Activated T-cell treated with anti-CD3 and anti-CD28 coated beads for 1 hour (primary cell): ENCODE data around the gene ARHGAP1.

ENCODE experiments used
- DNase-seq: peaks from one replicate; pipeline ENCODE4 v3.0.0-alpha.2; 2020; ENCODE audit warnings: low read depth

The ARHGAP1 gene

DNA sequence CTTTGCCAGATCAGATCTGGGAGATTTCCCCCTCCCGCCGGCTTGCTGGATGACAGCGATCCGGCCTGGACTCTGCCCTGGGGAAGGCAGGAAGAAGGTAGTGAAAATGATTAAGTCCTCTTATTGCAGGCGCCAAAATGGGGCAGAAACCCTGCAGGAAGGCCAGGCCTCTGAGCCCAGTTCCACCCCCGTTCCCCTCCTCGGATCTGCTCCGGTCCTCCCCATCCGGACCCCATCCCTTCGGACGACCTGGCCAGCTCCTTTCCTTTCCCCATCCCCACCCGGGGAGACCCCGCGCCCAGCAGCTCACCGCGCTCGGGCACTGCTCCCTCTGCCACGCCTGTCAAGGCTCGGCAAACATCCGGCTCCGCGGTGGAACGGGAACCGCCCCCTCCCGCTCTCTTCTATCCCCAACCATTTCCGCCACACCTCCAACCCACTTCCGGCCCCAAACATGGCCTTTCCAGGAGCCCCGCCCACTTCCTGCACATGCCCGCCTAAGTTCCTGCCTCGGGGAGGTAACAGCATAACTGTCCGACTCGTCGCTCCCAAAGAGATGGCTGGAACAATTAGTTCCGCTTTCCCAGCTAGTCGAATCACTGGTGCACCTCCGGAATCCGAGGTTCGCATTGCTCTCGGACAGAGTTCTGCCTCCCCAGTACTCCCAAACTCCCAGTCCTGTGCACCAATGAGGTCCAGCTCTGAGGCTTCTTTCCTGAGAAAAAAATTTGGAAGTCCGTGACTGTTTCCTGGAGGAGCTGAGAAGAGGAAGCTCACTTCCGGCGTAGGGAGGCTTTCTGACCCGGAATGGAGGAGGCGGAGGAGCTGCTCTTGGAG, at the start of gene ARHGAP1, which contains the start of gene ZNF408:
Gene ARHGAP1, minus strand, starts transcription at position 379 of the 837 bp plus-strand sequence. CDS start 4,512 bp downstream, outside the sequence.
Gene ZNF408, plus strand, starts transcription at position 791 of the 837 bp plus-strand sequence. Its CDS starts 17 bp downstream, at position 808.
- DNase-seq = peak; percentile 99

DNA sequence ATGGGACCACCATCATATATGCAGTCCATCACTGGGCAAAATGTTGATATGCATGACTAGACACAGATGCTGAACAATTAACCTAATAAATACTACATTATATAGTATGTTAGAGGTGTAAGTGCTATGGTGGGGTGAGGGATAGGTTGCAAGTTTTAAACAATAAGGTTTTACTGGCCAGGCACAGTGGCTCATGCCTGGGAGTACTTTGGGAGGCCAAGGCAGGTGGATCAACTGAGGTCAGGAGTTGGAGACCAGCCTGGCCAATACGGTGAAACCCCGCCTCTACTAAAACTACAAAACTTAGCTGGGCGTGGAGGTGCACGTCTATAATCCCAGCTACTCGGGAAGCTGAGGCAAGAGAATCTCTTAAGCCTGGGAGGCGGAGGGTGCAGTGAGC, 46.7 kb upstream of the ARHGAP1 start:
- no peak for DNase-seq

DNA sequence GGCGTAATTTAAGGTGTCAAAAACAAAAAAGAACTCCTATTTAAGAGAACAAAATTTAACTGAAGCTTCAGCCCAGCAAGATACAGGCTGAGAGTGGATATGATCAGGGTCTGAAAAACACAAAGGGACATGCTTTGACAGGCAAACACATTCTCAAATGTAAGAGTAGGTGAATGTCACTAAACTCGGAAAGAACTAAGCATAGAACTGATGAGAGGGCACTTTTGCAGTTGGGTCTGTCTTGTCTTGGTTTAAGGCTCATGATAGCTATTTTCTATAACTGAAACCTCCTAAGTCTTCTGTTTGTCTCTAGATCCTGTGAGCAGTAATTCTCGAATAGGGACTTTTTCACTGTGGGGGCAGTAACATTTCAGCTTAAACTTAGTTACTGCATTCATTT, 45.6 kb upstream of the ARHGAP1 start:
- no peak for DNase-seq

DNA sequence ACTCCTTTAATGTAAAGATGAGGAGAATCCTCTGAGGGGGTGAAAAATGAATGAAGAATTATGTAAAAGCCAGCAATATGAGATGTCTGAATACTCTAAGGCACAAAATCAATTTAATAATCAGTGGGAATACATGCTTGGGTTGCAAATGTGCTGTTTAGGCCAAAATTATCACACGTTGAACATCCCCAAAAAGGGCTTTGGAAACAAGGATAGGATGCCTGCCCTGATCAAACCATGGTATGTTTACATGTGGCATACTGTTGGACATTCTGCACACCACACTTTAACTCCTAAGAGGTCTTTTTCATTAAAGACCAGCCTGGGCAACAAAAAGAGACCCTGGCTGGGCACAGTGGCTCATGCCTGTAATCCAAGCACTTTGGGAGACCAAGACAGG, 44.9 kb upstream of the ARHGAP1 start:
- DNase-seq = no peak

DNA sequence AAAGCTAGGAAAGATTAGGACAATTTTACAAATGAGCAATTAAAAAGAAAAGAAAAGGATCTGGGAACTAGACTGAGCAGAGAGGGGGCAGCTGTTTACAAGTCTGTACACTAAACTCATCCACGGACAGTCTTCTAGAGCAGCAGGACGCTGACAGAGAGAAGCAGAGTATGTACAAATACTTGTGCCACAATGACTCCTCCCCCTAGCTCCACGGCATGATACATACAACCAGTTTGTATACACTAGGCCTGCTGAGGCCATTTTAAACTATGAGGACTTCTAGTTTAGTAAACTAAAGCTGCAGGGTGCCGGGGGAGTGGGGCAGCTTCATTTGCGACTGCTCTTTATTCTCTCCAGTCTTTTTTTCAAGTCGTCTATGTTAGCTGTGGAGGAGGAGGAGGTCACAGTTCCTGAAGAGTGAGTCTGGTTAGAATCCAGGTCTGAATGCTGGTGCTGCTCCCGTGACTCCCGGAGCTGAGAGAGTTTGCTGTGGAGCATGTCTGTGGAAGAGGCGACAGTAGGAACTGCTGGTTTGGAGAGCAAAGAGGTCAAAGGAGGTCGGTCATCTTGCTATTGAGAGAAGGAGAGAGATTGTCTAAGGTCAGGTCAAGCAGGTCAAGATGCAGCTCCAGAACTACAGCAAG, 43.4 kb upstream of the ARHGAP1 start:
- no peak for DNase-seq

DNA sequence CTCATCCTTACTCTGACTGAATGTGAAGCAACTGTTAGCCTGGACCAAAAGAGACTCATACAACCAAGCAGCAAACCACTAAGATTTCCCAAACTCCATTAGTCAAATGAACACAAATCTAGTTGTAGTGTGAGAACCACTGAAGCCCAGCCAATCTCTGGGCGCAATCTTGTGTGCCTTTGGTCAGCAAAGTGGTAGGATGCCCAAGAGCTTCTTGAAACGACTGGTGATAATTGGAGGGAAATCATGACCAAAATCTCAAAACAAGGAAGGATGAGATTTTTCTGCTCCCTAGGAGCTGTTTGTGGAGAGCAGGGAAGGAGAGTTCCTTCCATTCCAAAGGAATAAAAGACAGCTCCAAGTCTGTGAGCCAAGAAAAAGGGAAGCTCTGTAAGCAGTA, 42.6 kb upstream of the ARHGAP1 start:
- DNase-seq = no peak

GRCh38 chr11:46741600-46742484, 41.4 kb upstream of the ARHGAP1 start:
- no peak for DNase-seq

DNA sequence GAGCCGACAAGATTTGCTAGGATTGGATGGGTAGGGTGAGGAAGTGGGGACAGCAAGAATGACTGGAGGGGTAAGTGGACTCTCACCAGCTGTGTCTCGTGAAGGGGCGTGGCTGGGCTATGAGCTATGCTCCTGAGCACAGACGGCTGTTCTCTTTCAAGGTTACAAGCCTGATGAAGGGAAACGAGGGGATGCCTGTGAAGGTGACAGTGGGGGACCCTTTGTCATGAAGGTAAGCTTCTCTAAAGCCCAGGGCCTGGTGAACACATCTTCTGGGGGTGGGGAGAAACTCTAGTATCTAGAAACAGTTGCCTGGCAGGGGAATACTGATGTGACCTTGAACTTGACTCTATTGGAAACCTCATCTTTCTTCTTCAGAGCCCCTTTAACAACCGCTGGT, 38.5 kb upstream of the ARHGAP1 start:
- DNase-seq = no peak

GRCh38 chr11:46737699-46738098, 37.3 kb upstream of the ARHGAP1 start:
- no peak for DNase-seq

- DNase-seq = no peak
These were observed 36.2 kb upstream of the ARHGAP1 start for GRCh38 chr11:46736615-46737014.

DNA sequence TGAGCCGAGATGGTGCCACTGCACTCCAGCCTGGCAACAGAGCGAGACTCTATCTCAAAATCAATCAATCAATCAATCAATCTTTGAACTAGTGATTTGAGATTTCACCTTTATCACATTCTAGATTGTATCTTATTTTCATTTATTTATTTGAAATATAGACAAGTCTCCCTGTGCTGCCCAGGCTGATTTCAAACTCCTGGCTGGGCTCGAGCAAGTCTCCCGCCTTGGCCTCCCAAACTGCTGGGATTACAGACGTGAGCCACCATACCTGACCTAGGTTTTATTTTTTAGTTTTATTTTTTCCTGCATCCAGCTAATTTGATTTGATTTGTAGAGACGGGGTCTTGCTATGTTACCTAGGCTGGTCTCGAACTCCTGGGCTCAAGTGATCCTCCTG, 35.7 kb upstream of the ARHGAP1 start:
- DNase-seq = no peak

GRCh38 chr11:46733234-46733633, 32.8 kb upstream of the ARHGAP1 start:
- no peak for DNase-seq

DNA sequence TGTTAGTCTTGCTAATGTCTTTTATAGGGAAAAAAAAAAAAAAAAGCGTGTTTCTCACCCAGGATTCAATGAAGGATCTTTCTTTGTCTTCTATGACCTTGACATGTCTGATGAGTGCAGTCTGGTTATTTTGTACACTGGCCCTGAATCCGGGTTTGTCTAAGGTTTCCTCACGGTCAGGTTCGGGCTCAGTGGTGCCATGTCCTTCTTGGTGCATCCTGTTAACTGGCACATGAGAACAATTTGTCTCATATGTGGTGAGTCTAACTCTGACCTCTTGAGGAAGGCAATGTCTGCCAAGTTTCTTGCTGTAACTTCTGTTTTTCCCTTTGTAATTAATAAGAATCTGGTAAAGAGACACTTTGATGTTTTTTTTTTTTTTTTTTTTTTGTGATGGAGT, 31.1 kb upstream of the ARHGAP1 start:
- no peak for DNase-seq

DNA sequence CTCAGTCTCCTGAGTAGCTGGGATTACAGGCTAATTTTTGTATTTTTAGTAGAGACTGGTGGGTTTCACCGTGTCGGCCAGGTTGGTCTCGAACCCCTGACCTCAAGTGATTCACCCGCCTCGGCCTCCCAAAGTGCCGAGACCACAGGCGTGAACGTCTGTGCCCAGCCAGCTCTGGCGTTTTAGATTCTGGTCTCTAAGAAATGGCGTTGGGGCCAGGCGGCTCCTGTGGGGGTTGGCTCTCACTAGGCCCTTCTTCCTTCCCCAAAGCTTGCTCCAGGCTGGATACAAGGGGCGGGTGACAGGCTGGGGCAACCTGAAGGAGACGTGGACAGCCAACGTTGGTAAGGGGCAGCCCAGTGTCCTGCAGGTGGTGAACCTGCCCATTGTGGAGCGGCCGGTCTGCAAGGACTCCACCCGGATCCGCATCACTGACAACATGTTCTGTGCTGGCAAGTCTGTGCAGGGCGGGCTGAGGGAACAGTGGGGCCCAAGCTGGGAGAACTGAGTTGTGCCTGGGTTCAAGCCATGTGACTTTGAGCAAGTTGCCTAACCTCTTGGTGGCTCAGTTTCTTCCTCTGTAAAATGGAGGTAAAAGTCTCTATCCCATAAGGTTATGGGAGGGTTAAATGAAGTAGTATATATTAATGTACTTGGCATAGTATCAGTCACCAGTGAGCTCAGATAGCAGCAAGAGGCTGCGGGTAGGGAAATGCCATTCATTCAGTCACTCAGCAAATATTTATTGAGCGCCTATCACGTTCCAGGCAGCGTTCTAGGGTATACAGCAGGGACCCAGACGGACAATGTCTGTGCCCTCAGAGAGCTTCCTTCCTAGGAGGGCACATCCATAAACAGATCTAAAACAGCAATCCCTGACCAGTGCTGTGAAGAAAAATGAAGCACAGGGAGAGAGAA, 28.9 kb upstream of the ARHGAP1 start:
- no peak for DNase-seq

DNA sequence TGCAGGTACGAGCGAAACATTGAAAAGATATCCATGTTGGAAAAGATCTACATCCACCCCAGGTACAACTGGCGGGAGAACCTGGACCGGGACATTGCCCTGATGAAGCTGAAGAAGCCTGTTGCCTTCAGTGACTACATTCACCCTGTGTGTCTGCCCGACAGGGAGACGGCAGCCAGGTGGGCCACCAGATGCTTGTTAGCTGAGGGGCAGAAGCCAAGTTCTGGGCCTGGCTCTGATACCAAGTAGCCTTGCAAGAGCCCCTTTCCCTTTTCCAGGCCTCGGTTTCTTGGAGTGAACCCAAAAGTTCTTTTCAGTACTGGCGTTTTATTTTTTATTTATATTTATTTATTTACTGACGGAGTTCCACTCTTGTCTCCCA, 28.2 kb upstream of the ARHGAP1 start:
- DNase-seq = no peak

DNA sequence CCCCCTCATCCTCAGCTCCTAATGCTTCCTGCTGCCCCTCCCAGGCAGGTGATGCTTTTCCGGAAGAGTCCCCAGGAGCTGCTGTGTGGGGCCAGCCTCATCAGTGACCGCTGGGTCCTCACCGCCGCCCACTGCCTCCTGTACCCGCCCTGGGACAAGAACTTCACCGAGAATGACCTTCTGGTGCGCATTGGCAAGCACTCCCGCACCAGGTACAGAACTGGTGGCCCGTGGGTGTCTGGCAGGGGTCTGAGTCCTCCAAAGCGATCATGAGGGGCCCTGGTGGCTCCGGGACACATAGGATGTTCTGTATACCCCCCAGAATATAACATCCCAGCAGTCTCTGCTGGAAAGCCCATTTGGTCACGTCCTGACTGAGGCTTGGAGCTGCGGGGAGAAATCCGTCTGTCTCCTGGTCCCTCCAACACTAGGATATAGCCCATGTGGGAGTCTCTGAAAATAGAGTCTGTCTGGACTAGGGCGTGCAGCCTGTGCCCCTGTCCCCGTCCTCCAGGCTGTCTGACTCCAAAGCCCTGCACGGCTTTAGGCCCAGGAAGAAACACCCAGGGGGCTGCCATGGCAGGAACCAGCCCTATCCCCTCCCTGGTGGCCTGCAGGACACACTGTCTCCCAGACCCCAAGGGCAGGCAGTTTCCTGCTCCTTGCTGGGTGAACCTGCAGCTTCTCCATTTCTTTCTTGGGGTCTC, 27.7 kb upstream of the ARHGAP1 start:
- DNase-seq = no peak

DNA sequence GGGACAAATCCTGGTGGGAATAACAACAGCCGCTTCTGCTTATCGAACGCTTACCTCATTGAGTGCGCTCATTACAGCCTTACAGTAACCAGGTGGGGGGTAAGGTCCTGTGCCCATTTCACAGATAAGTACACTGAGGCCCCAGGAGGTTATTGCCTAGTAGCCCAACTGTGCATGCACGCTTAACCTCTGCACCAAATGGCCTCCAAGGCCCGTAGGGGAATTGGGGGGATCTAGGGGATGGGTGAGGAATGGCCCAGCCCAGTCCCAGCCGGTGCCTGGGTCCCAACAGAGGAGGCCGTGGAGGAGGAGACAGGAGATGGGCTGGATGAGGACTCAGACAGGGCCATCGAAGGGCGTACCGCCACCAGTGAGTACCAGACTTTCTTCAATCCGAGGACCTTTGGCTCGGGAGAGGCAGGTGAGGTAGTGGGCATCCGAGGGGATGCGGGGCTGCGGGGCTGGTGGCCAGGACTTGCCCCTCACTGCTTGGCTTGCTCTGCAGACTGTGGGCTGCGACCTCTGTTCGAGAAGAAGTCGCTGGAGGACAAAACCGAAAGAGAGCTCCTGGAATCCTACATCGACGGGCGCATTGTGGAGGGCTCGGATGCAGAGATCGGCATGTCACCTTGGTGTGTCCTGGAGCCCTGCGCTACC, 25.9 kb upstream of the ARHGAP1 start:
- DNase-seq = no peak

DNA sequence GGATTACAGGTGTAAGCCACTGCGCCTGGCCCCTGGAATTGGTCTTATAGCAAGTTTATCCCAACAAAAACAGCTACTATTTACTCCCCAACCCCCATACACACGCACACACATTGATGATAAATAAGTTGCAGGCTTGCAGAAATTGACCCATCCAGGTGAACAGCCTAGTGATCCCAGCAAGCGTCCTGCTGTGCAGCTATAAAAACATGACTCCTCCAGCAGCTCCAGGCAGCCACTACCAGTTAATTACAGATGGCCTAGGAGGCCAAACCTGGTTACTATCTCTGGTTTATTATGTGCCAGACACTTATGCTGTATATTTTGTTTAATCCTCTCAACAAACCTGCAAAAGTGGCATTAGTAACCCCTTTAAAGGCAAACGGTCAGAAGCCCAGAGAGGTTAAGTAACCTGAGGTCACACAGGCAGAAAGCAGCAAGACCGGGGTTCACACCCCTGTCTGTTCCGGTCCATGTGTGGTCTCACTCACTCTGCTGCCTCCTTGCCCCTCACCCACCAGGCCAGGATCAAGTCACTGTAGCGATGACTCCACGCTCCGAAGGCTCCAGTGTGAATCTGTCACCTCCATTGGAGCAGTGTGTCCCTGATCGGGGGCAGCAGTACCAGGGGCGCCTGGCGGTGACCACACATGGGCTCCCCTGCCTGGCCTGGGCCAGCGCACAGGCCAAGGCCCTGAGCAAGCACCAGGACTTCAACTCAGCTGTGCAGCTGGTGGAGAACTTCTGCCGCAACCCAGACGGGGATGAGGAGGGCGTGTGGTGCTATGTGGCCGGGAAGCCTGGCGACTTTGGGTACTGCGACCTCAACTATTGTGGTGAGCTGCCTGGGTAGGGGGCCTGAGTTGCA, 25.2 kb upstream of the ARHGAP1 start:
- no peak for DNase-seq

DNA sequence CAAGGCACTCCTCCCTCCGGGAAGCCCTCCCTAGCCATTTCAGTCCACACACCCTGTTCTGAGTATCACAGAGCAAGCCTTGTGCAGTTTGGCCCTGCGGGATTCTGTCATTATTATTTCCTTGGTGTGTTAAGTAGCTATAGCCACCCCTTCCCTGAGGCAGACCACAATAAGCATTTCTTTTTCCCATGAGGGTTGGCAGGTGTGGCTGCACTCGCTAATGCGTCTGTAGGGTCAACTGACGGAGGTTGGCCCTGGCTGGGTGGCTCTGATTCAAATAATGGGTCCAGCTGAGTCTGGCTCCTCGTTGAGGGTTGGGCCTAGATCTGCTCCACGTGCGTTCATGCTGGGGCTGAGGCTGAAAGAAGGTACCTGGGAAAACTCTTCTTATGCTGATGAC, 23.7 kb upstream of the ARHGAP1 start:
- DNase-seq = no peak
